ENCODE results near the gene SLC27A5.

DNA sequence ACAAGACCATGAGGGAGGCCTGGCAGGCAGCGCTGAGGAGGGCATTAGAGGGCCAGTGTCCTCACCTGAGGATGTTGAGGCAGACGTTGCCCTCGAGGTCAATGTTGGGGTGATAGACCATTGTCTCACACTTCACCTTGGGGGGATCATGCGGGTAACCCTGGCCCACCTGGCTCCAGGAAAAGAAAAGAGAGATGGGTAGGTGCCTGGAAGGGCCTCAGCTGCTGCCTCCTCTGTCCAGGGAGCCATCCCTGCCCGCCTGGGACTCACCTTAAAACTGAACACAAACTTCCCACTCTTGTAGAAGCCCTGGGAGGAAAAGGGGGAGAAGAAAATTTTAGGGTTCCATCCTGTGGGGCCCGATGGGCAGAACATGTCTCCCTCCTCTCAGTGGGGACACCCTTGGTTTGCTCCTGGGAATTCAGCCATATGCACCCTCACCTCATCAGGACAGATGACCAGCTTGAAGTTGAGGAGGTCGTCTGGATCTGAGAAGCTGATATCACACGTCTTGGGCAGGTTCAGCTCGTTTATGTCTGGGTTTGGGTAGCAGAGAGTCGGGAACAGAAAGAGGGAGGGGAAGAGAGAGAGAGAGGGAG is 44.9 kb upstream of the SLC27A5 start:
- TF ChIP-seq CTCF (IDR thresholded peaks at IDR 0.05) (no peak), POLR2A (IDR thresholded peaks at IDR 0.05) (no peak)

Data from sigmoid colon (tissue), 3 donors.